Chondrocyte (in vitro differentiated cells): ENCODE results near the gene SH3PXD2A. TPM values are rescaled to one million over a fixed set of nuclear protein-coding genes. Genes with fewer than 3 reads are reported as not detected.

ENCODE experiments used
- DNase-seq: peaks from one replicate; pipeline ENCODE4 v3.0.0; 2021; ENCODE audit warnings: mixed read lengths, low spot score
- H3K27ac Mint-ChIP-seq: one replicate; pipeline ENCODE4 v1.8.0; 2021; ENCODE audit warnings: mild to moderate bottlenecking, moderate library complexity, mixed read lengths; ENCODE audit not compliant: unreplicated experiment
- H3K27me3 Mint-ChIP-seq: 2 replicates; pipeline ENCODE4 v1.8.0; 2021; ENCODE audit warnings: low read depth, mixed read lengths
- H3K36me3 Mint-ChIP-seq: 2 replicates; pipeline ENCODE4 v1.8.0; 2021; ENCODE audit warnings: low read depth, mixed read lengths
- H3K4me1 Mint-ChIP-seq: 2 replicates; pipeline ENCODE4 v1.8.0; 2021; ENCODE audit warnings: low read depth, mild to moderate bottlenecking, mixed read lengths
- H3K4me3 Mint-ChIP-seq: one replicate; pipeline ENCODE4 v1.8.0; 2021; ENCODE audit warnings: mild to moderate bottlenecking, moderate library complexity, mixed read lengths; ENCODE audit not compliant: unreplicated experiment
- H3K9me3 Mint-ChIP-seq: 2 replicates; pipeline ENCODE4 v1.8.0; 2021; ENCODE audit warnings: low read depth, mixed read lengths
- total RNA-seq: library from RNA; stranded (reverse); gene quantifications from 3 replicates; pipeline ENCODE4 v1.2.1, GENCODE V29; 2021
- TF ChIP-seq, protein P1 (sequence below): fragments of 200-600 bp; sonication (generic); IDR thresholded peaks from 2 replicates; pipeline ENCODE4 v1.5.0; 2021; ENCODE audit warnings: antibody characterized with exemption, mild to moderate bottlenecking, moderate library complexity

SH3PXD2A gene
- total RNA-seq, 1 donor from 2014 or later, result 46.0 TPM

DNA sequence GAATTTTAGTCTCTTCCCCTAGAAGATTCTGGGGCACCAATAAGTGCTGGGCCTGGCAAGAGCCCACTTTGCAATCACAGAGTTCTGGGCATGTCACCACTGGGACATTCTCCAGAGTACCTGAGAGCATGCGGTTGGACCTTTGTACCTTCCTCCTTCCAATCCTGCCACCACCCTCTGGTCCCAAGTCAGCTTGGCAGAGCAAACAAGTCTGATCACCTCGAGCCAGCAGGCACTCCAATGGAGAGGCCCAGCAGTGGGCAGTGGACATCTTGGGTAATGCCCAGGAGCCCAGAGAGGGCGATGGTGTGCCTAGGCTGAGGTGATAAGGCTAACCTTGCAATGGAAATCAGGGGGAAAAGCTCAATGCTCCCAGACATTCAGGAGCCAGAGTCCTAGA lies 43.4 kb downstream of the SH3PXD2A start:
- TF ChIP-seq, protein P1, sequence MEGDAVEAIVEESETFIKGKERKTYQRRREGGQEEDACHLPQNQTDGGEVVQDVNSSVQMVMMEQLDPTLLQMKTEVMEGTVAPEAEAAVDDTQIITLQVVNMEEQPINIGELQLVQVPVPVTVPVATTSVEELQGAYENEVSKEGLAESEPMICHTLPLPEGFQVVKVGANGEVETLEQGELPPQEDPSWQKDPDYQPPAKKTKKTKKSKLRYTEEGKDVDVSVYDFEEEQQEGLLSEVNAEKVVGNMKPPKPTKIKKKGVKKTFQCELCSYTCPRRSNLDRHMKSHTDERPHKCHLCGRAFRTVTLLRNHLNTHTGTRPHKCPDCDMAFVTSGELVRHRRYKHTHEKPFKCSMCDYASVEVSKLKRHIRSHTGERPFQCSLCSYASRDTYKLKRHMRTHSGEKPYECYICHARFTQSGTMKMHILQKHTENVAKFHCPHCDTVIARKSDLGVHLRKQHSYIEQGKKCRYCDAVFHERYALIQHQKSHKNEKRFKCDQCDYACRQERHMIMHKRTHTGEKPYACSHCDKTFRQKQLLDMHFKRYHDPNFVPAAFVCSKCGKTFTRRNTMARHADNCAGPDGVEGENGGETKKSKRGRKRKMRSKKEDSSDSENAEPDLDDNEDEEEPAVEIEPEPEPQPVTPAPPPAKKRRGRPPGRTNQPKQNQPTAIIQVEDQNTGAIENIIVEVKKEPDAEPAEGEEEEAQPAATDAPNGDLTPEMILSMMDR, result no peak
- Mint-ChIP-seq H3K36me3 (no peaks in the 10 kb centered on the region), H3K4me3 (no peak overlapping the region), H3K4me1 (peaks cover 31% of the 10 kb centered on the region), H3K27ac (no peak overlapping the region), H3K9me3 (no peaks in the 10 kb centered on the region), H3K27me3 (no peaks in the 10 kb centered on the region)
- DNase-seq, result peak; percentile 61

DNA sequence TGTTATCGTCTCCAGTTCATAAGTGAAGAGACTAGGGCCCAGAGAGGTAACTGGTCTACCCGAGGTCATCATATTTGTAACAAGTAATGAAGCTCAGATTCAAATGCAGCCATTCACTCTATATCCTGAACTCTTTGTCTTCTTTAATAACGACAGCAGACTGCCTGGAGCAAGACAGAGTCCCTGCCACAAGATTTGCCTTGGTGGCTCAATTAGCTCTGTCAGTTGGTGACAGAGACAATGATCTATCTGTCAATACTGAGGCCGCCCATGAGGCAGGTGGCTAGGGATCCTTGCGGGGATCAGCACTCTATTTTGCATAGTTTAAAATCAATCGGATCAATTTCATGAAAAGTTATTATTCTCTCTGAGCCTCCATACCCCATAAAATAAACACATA lies 43.9 kb downstream of the SH3PXD2A start:
- TF ChIP-seq, protein P1, result no peak
- Mint-ChIP-seq H3K9me3 (no peaks in the 10 kb centered on the region), H3K4me1 (peaks cover 31% of the 10 kb centered on the region), H3K27ac (no peak overlapping the region), H3K36me3 (no peaks in the 10 kb centered on the region), H3K27me3 (no peaks in the 10 kb centered on the region), H3K4me3 (no peak overlapping the region)
- DNase-seq, result no peak

DNA sequence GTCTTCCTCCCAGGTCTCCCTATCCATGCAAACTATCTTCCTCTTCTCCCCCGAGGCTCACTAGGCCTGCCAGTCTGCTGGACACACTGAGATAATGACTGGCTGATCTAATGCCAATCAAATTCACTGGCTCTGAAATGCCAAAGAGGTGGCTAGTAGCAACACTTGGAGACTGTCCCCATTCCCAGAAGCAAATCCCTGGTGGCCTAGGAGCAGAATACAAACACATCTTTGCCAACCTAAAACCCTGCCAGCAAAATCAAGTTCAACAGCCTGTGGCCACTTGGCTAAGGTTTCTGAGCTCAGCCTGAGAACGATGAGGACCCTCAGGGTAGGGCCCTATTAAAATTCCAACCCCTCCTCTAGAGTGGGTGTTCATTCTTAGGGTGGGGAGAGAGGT lies 46.6 kb downstream of the SH3PXD2A start:
- peaks cover 19% of the 10 kb centered on the region for H3K4me1 Mint-ChIP-seq
- no peak overlapping the region for H3K27ac Mint-ChIP-seq
- H3K27me3 Mint-ChIP-seq, result peaks cover 3% of the 10 kb centered on the region
- no peaks in the 10 kb centered on the region for H3K36me3 Mint-ChIP-seq
- H3K4me3 Mint-ChIP-seq, result no peak overlapping the region
- DNase-seq, result peak; percentile 4
- TF ChIP-seq, protein P1, result no peak
- no peaks in the 10 kb centered on the region for H3K9me3 Mint-ChIP-seq

DNA sequence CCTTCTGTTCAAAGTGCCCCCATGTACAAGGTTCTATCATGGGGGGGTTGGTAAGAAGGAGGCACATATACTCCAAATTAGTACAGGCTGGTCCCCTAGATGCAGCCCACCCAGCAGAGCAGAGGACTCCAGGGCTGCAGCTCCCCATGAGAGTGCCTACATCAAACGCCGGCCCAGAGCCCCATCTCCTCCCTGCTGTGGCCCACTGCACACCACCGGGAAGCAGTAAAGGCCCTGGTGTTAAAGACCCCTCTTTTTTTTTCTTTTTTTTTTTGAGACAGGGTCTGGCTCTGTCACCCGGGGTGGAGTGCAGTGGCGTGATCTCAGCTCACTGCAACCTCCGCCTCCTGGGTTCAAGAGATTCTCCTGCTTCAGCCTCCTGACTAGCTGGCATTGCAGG lies 47.4 kb downstream of the SH3PXD2A start:
- Mint-ChIP-seq H3K4me3 (no peak overlapping the region), H3K4me1 (peaks cover 16% of the 10 kb centered on the region), H3K9me3 (no peaks in the 10 kb centered on the region), H3K27me3 (peaks cover 4% of the 10 kb centered on the region), H3K36me3 (no peaks in the 10 kb centered on the region), H3K27ac (no peak overlapping the region)
- peak; percentile 64 for DNase-seq
- TF ChIP-seq, protein P1, result no peak

DNA sequence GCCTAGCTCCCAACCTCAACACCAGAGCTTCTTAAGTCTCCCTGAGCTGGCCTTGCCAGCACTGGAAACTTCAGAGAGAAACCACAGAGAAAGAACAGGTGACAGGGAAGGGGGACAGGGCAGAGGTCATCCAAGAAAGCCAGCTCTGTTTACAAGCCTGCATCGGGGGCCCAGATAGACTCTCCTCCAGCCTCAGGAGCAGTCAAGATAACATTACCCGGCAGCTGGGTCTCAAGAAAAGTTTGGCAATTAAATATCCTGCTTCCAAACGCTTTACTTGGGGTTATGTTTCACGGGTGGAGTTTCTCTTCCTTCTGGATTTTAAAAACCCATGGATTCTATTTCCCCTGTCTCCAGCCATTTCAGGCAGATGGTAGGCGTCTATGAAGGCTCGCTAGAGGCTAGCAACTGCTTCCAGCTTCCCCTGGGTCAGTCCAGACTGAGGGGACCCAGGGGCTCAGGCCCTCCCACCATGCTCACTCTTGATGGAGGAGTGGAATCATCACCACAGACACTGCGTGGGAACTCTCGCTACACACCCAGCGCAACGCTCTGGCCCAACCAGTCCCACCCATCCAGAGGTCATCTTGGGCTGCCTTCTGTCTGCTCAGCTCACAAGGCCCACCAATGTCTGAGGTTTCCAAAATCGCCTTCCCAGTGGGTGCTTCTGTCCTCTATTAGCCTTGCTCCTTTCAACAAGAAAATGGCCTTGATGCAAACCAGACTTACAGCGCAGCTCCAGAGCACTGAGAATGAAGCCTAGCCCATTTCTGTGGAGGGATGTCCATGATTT lies 48.8 kb downstream of the SH3PXD2A start:
- Mint-ChIP-seq H3K4me1 (peaks cover 12% of the 10 kb centered on the region), H3K4me3 (no peak overlapping the region), H3K27ac (no peak overlapping the region), H3K9me3 (no peaks in the 10 kb centered on the region), H3K27me3 (peaks cover 4% of the 10 kb centered on the region), H3K36me3 (no peaks in the 10 kb centered on the region)
- TF ChIP-seq, protein P1, result no peak
- peak; percentile 30 for DNase-seq
